T-helper 1 cell treated with Interleukin-12 subunit alpha and Interleukin-12 subunit beta and Interleukin-4 antibody, amounts not matched to agents 30 μg/mL and 1 μg/mL, for 36 hours (primary cell): Measurements from ENCODE around the gene RRH.
"Not testable (repeated sequence)": the region's sequence is repeated elsewhere in the genome, so short reads cannot be mapped to it uniquely, and the experiment has no call there.

ENCODE experiments used
- H3K27ac Mint-ChIP-seq: one replicate; pipeline ENCODE4 v1.8.0; 2021; ENCODE audit warnings: mild to moderate bottlenecking, mixed read lengths
- H3K27me3 Mint-ChIP-seq: one replicate; pipeline ENCODE4 v1.8.0; 2021; ENCODE audit warnings: low read depth, mixed read lengths
- H3K36me3 Mint-ChIP-seq: one replicate; pipeline ENCODE4 v1.8.0; 2021; ENCODE audit warnings: low read depth, mixed read lengths
- H3K4me1 Mint-ChIP-seq: one replicate; pipeline ENCODE4 v1.8.0; 2021; ENCODE audit warnings: low read depth, mixed read lengths
- H3K4me3 Mint-ChIP-seq: one replicate; pipeline ENCODE4 v1.8.0; 2021; ENCODE audit warnings: mild to moderate bottlenecking, moderate library complexity, mixed read lengths
- H3K9me3 Mint-ChIP-seq: one replicate; pipeline ENCODE4 v1.8.0; 2021; ENCODE audit warnings: mixed read lengths

Gene RRH

GRCh38 chr4:109864134-109864533, 36.4 kb downstream of the RRH start:
- Mint-ChIP-seq H3K4me3 (no peak overlapping the region), H3K9me3 (peaks cover 9% of the 10 kb centered on the region), H3K27me3 (no peaks in the 10 kb centered on the region), H3K27ac (no peak overlapping the region), H3K36me3 (no peaks in the 10 kb centered on the region), H3K4me1 (no peaks in the 10 kb centered on the region)

- Mint-ChIP-seq H3K4me1 (no peaks in the 10 kb centered on the region), H3K27ac (no peak overlapping the region), H3K27me3 (no peaks in the 10 kb centered on the region), H3K4me3 (no peak overlapping the region), H3K36me3 (no peaks in the 10 kb centered on the region), H3K9me3 (no peaks in the 10 kb centered on the region)
Observed at GRCh38 chr4:109870061-109870460, 42.3 kb downstream of the RRH start.

- Mint-ChIP-seq H3K9me3 (no peaks in the 10 kb centered on the region), H3K4me3 (no peak overlapping the region), H3K4me1 (no peaks in the 10 kb centered on the region), H3K27me3 (no peaks in the 10 kb centered on the region), H3K36me3 (no peaks in the 10 kb centered on the region), H3K27ac (no peak overlapping the region)
Observed at GRCh38 chr4:109872065-109872464, 44.3 kb downstream of the RRH start.

- Mint-ChIP-seq H3K4me1 (no peaks in the 10 kb centered on the region), H3K4me3 (no peak overlapping the region), H3K27ac (no peak overlapping the region), H3K36me3 (no peaks in the 10 kb centered on the region), H3K27me3 (peaks cover 4% of the 10 kb centered on the region), H3K9me3 (no peaks in the 10 kb centered on the region)
Observed at GRCh38 chr4:109872950-109873656, 45.3 kb downstream of the RRH start.

GRCh38 chr4:109873791-109874514, 46.2 kb downstream of the RRH start:
- H3K4me1 Mint-ChIP-seq = no peaks in the 10 kb centered on the region
- no peak overlapping the region for H3K4me3 Mint-ChIP-seq
- no peaks in the 10 kb centered on the region for H3K36me3 Mint-ChIP-seq
- peaks cover 4% of the 10 kb centered on the region for H3K27me3 Mint-ChIP-seq
- no peaks in the 10 kb centered on the region for H3K9me3 Mint-ChIP-seq
- no peak overlapping the region for H3K27ac Mint-ChIP-seq

- H3K27me3 Mint-ChIP-seq = peaks cover 4% of the 10 kb centered on the region
- no peak overlapping the region for H3K27ac Mint-ChIP-seq
- no peak overlapping the region for H3K4me3 Mint-ChIP-seq
- no peaks in the 10 kb centered on the region for H3K4me1 Mint-ChIP-seq
- no peaks in the 10 kb centered on the region for H3K9me3 Mint-ChIP-seq
- no peaks in the 10 kb centered on the region for H3K36me3 Mint-ChIP-seq
Observed at GRCh38 chr4:109875106-109875505, 47.3 kb downstream of the RRH start.

GRCh38 chr4:109875553-109875952, 47.8 kb downstream of the RRH start:
- not testable (repeated sequence) for H3K4me1 Mint-ChIP-seq, H3K4me3 Mint-ChIP-seq, H3K27me3 Mint-ChIP-seq, H3K36me3 Mint-ChIP-seq, H3K27ac Mint-ChIP-seq, H3K9me3 Mint-ChIP-seq

- Mint-ChIP-seq H3K27ac (no peak overlapping the region), H3K4me3 (no peak overlapping the region), H3K36me3 (no peaks in the 10 kb centered on the region), H3K27me3 (peaks cover 4% of the 10 kb centered on the region), H3K9me3 (no peaks in the 10 kb centered on the region), H3K4me1 (no peaks in the 10 kb centered on the region)
Observed at GRCh38 chr4:109876634-109877265, 49.0 kb downstream of the RRH start.

GRCh38 chr4:109877400-109877799, 49.6 kb downstream of the RRH start:
- no peaks in the 10 kb centered on the region for H3K9me3 Mint-ChIP-seq
- no peaks in the 10 kb centered on the region for H3K36me3 Mint-ChIP-seq
- peaks cover 4% of the 10 kb centered on the region for H3K27me3 Mint-ChIP-seq
- H3K4me1 Mint-ChIP-seq = no peaks in the 10 kb centered on the region
- no peak overlapping the region for H3K27ac Mint-ChIP-seq
- no peak overlapping the region for H3K4me3 Mint-ChIP-seq

GRCh38 chr4:109878355-109878754, 50.6 kb downstream of the RRH start:
- Mint-ChIP-seq H3K27ac (no peak overlapping the region), H3K36me3 (no peaks in the 10 kb centered on the region), H3K4me3 (no peak overlapping the region), H3K9me3 (no peaks in the 10 kb centered on the region), H3K27me3 (peaks cover 7% of the 10 kb centered on the region), H3K4me1 (no peaks in the 10 kb centered on the region)

GRCh38 chr4:109879081-109879480, 51.3 kb downstream of the RRH start:
- Mint-ChIP-seq H3K36me3 (no peaks in the 10 kb centered on the region), H3K4me1 (no peaks in the 10 kb centered on the region), H3K27me3 (peaks cover 7% of the 10 kb centered on the region), H3K9me3 (no peaks in the 10 kb centered on the region), H3K27ac (no peak overlapping the region), H3K4me3 (no peak overlapping the region)

- Mint-ChIP-seq H3K9me3 (no peaks in the 10 kb centered on the region), H3K27me3 (peaks cover 7% of the 10 kb centered on the region), H3K36me3 (no peaks in the 10 kb centered on the region), H3K4me1 (no peaks in the 10 kb centered on the region), H3K27ac (no peak overlapping the region), H3K4me3 (no peak overlapping the region)
Observed at GRCh38 chr4:109879636-109880314, 52.0 kb downstream of the RRH start.

GRCh38 chr4:109886303-109886702, 58.5 kb downstream of the RRH start:
- no peaks in the 10 kb centered on the region for H3K4me1 Mint-ChIP-seq
- no peak overlapping the region for H3K4me3 Mint-ChIP-seq
- no peaks in the 10 kb centered on the region for H3K36me3 Mint-ChIP-seq
- H3K9me3 Mint-ChIP-seq = no peaks in the 10 kb centered on the region
- no peak overlapping the region for H3K27ac Mint-ChIP-seq
- H3K27me3 Mint-ChIP-seq = peaks cover 12% of the 10 kb centered on the region

GRCh38 chr4:109887071-109887470, 59.3 kb downstream of the RRH start:
- H3K27me3 Mint-ChIP-seq = peaks cover 12% of the 10 kb centered on the region
- H3K4me1 Mint-ChIP-seq = no peaks in the 10 kb centered on the region
- no peaks in the 10 kb centered on the region for H3K36me3 Mint-ChIP-seq
- H3K9me3 Mint-ChIP-seq = no peaks in the 10 kb centered on the region
- no peak overlapping the region for H3K27ac Mint-ChIP-seq
- no peak overlapping the region for H3K4me3 Mint-ChIP-seq

- H3K36me3 Mint-ChIP-seq = no peaks in the 10 kb centered on the region
- no peak overlapping the region for H3K27ac Mint-ChIP-seq
- no peaks in the 10 kb centered on the region for H3K4me1 Mint-ChIP-seq
- H3K27me3 Mint-ChIP-seq = peaks cover 10% of the 10 kb centered on the region
- no peaks in the 10 kb centered on the region for H3K9me3 Mint-ChIP-seq
- H3K4me3 Mint-ChIP-seq = no peak overlapping the region
Observed at GRCh38 chr4:109890076-109890475, 62.3 kb downstream of the RRH start.
